Epithelial cell of proximal tubule (primary cell): ENCODE results near the gene PHETA1. TPM values are rescaled to one million over a fixed set of nuclear protein-coding genes. Genes with fewer than 3 reads are reported as not detected.

Experiments used
- DNase-seq: peaks from one replicate; pipeline ENCODE4 v3.0.0-alpha.2; 2011; ENCODE audit warnings: low read depth
- H3K4me3 ChIP-seq: 2 replicates; pipeline ENCODE4 v1.5.1; 2011; ENCODE audit warnings: low read depth, mild to moderate bottlenecking, low read length
- CTCF ChIP-seq: conservative IDR thresholded peaks from 2 replicates; pipeline ENCODE4 v1.5.1; 2012; ENCODE audit warnings: low read depth, mild to moderate bottlenecking, low read length
- total RNA-seq: library from RNA; depleted of rRNA; stranded (reverse); fragments of >200 nt; gene quantifications from 2 replicates; pipeline ENCODE4 v1.2.3, GENCODE V29; 2015

Gene PHETA1
- total RNA-seq, 1 donor from 2014 or later, result 28.7 TPM

DNA sequence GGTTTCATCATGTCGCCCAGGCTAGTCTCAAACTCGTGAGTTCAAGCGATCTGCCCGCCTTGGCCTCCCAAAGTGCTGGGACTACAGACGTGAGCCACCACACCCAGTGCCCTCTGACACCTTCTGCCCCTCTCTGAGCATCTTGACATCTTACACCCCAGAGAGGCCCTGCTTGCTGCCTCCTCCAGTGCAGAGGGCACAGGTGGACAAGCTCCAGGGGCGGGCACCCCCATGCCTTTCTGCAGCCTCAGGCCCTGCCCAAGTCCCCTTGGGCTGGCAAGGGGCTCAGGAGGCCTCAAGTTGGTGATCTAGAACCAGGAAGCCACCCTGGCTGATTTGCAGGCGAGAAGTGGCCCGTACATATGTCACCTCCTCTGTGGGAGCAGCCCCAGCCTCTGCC, 25.6 kb upstream of the PHETA1 start:
- no peak for DNase-seq
- H3K4me3 ChIP-seq, result no peak overlapping the region
- TF ChIP-seq CTCF, result no peak

DNA sequence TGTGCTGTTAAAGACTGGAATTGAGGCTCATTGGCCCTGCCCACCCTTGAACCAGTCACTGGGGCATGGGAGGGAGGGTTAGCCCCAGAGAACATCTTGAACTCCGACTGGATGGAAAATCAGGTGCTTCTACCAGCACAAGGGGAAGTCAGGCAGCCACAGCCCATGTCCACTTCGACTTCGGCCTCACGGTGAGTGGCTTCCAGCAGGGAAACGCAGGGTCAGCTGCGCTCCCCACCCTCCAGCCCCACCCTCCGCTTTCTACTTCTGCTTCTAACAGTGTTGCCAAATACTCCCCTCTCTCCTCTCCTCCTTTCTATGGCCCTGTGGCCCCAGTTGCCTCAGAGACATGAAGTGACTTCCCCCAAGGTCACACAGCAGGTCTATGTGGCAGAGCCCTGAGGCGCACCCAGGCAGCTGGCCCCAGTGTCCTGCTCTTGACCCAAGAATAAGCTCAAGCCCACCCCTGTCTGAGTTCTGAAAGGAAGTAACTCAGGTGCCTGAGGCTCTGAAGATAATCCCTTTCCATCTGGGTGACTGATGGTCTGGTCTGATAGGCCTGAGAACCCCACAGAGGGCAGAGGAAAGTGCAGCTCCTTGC, 24.9 kb upstream of the PHETA1 start:
- TF ChIP-seq CTCF, result no peak
- no peak for DNase-seq
- H3K4me3 ChIP-seq, result no peak overlapping the region

- DNase-seq, result no peak
- TF ChIP-seq CTCF, result no peak
- no peak overlapping the region for H3K4me3 ChIP-seq
Measured at GRCh38 chr12:111390910-111391309, 22.0 kb upstream of the PHETA1 start.

DNA sequence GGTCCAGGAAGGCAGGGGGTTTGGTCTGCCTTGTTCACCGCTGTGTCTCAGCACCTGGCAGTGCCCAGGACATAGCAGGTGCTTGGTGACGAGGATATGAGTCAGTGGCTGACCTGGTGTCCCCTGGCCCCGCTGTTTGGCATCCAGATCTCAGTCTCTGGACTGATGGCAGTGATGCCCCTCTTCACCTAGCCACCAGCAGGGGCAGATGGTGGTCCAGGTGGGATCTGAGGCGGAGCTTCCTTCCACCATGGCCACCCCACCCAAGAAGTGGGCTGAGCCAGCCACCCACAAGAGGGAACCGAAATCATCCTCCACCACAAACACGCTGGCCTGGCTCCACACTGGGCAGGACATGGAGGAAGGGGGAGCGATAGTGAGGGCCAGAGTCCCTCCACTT, 20.7 kb upstream of the PHETA1 start:
- H3K4me3 ChIP-seq, result no peak overlapping the region
- DNase-seq, result no peak
- TF ChIP-seq CTCF, result no peak

DNA sequence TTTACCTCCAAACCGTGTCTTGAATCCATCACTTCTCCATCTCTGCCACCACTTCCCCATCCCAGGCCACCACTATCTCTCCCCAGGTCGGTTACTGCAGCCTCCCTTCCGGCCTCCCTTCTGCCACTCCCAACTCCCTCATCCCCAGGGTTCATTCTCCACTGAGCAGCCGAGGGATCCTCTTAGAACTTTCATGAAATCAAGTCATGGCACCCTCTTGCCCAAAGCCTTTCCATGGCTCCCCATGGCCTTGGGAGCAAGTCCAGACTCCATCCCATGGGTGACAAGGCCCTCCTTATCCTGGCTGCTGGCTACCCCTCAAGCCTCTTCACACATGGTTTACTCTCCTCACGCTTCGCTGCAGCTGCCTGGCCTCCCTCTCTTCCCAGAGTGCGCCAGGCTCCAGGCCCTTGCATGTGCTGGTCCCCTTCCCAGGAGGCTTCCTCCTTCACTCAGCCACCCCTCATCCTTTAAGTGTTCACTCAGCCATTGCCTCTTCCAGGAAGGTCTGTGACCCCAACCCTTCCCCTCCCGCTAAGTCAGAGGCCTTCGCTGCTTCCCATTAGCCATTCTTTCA, 18.9 kb upstream of the PHETA1 start:
- DNase-seq, result no peak
- no peak for TF ChIP-seq CTCF

DNA sequence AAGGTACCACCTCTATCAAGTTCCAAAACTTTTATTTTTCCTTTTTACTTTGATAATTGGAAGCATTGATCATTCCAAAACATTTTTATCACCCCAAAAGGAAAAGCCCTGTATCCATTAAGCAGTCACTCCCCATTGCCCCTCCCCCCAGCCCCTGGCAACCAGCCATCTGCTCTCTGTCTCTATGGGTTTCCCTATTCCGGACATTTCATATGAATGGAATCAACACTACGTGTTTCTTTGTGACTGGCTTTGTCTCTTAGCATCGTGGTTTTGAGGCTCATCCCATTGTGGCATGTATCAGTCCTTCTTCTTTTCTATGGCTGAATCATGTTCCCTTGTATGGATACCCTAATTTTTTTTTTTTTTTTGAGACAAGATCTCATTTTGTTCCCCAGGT, 18.0 kb upstream of the PHETA1 start:
- TF ChIP-seq CTCF, result no peak

More for the DNA sequence above, 18.9 kb upstream of the PHETA1 start:
- H3K4me3 ChIP-seq, result no peak overlapping the region

DNA sequence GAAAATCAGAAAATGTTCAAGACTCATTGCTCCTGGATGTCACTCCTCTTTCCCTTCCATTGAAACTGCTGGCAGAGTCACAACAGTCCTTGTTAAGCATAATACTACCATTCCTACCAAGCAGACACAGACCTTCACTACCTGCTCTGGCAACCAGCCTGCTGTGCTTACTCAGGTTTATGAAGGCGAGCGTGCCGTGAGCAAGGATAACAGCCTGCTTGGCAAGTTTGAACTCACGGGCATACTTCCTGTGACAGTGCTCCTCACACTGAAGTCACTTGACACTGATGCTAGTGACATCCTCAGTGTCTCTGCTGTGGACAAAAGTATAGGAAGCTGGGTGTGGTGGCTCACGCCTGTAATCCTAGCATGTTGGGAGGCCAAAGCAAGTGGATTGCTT, 15.7 kb upstream of the PHETA1 start:
- H3K4me3 ChIP-seq, result no peak overlapping the region
- no peak for TF ChIP-seq CTCF
- DNase-seq, result no peak

More for the DNA sequence above, 18.0 kb upstream of the PHETA1 start:
- H3K4me3 ChIP-seq, result no peak overlapping the region
- DNase-seq, result no peak
